ENCODE measurements around the gene CST5.

GRCh38 chr20:23884771-23885162, 5.2 kb upstream of the CST5 start:
- TF ChIP-seq CTCF (IDR thresholded peaks at IDR 0.05), result no peak
- no peak for TF ChIP-seq POLR2A (IDR thresholded peaks at IDR 0.05)

Data from body of pancreas (tissue), 4 donors.